ENCODE results near the gene MYH11.
"Not testable (repeated sequence)": the region's sequence is repeated elsewhere in the genome, so short reads cannot be mapped to it uniquely, and the experiment has no call there.

The MYH11 gene

GRCh38 chr16:15847611-15848175 lies 9.1 kb downstream of the MYH11 start:
- no peak for DNase-seq (ENCODE audit: low read depth)
- H3K4me3 ChIP-seq (ENCODE audit: control insufficient read depth, low read depth, low read length) = no peak overlapping the region
- TF ChIP-seq CTCF (IDR thresholded peaks at IDR 0.05; ENCODE audit: control insufficient read depth, insufficient read depth, low read depth, low read length, missing control alignments) = no peak

GRCh38 chr16:15846510-15846909 lies 10.3 kb downstream of the MYH11 start:
- TF ChIP-seq CTCF (IDR thresholded peaks at IDR 0.05; ENCODE audit: control insufficient read depth, insufficient read depth, low read depth, low read length, missing control alignments) = no peak
- no peak for DNase-seq (ENCODE audit: low read depth)
- no peak overlapping the region for H3K4me3 ChIP-seq (ENCODE audit: control insufficient read depth, low read depth, low read length)

GRCh38 chr16:15843635-15844279 lies 13.1 kb downstream of the MYH11 start:
- no peak for DNase-seq (ENCODE audit: low read depth)
- TF ChIP-seq CTCF (IDR thresholded peaks at IDR 0.05; ENCODE audit: control insufficient read depth, insufficient read depth, low read depth, low read length, missing control alignments) = no peak
- no peak overlapping the region for H3K4me3 ChIP-seq (ENCODE audit: control insufficient read depth, low read depth, low read length)

- not testable (repeated sequence) for H3K4me3 ChIP-seq (ENCODE audit: control insufficient read depth, low read depth, low read length); DNase-seq (ENCODE audit: low read depth)
These were observed 17.6 kb downstream of the MYH11 start for GRCh38 chr16:15839204-15839603.

GRCh38 chr16:15837761-15838160 lies 19.1 kb downstream of the MYH11 start:
- no peak overlapping the region for H3K4me3 ChIP-seq (ENCODE audit: control insufficient read depth, low read depth, low read length)
- no peak for TF ChIP-seq CTCF (IDR thresholded peaks at IDR 0.05; ENCODE audit: control insufficient read depth, insufficient read depth, low read depth, low read length, missing control alignments)
- no peak for DNase-seq (ENCODE audit: low read depth)

GRCh38 chr16:15836965-15837611 lies 19.7 kb downstream of the MYH11 start:
- DNase-seq (ENCODE audit: low read depth) = no peak
- no peak overlapping the region for H3K4me3 ChIP-seq (ENCODE audit: control insufficient read depth, low read depth, low read length)
- no peak for TF ChIP-seq CTCF (IDR thresholded peaks at IDR 0.05; ENCODE audit: control insufficient read depth, insufficient read depth, low read depth, low read length, missing control alignments)

GRCh38 chr16:15836074-15836473 lies 20.8 kb downstream of the MYH11 start:
- TF ChIP-seq CTCF (IDR thresholded peaks at IDR 0.05; ENCODE audit: control insufficient read depth, insufficient read depth, low read depth, low read length, missing control alignments) = no peak
- no peak for DNase-seq (ENCODE audit: low read depth)
- H3K4me3 ChIP-seq (ENCODE audit: control insufficient read depth, low read depth, low read length) = no peak overlapping the region

All from AG09309 (cell line).